H1 (cell line): ENCODE data around the gene COL11A1. TPM values are rescaled to one million over a fixed set of nuclear protein-coding genes. Genes with fewer than 3 reads are reported as not detected.

Source experiments
- CTCF ChIA-PET: fragments of 300-600 bp; sonication (Branson Sonifier 250); formaldehyde crosslinking; loops from one replicate; lab custom pipeline; 2021; ENCODE audit not compliant: partially characterized antibody; lab: Charles Lee
- POLR2A ChIA-PET: fragments of 300-600 bp; sonication (Branson Sonifier 250); formaldehyde crosslinking; loops from one replicate; lab custom pipeline; 2021; ENCODE audit warnings: inconsistent platforms; ENCODE audit not compliant: partially characterized antibody; lab: Charles Lee
- DNase-seq, 2 experiments: peaks; one replicate each; pipeline versions ENCODE4 v3.0.0 to v3.0.0-alpha.2; 2010 to 2022; ENCODE audit warnings: low spot score in 2 of 2, low read depth in 1 of 2, mixed read lengths in 1 of 2
- FAIRE-seq: peaks from 2 replicates; lab custom pipeline; 2011; peaks lifted over from hg19 to GRCh38; lab: Jason Lieb, UNC
- H2AFZ ChIP-seq: 2 replicates; pipeline ENCODE4 v1.8.1; 2012; ENCODE audit warnings: low read length, inconsistent platforms
- H2AK5ac ChIP-seq: 2 replicates; pipeline ENCODE4 v1.6.1; 2013; ENCODE audit warnings: low read depth, low read length
- H2BK120ac ChIP-seq: replicated peaks from 2 replicates; pipeline ENCODE3; 2013; ENCODE audit warnings: low read depth, low read length, inconsistent platforms
- H2BK12ac ChIP-seq: 2 replicates; pipeline ENCODE4 v1.6.1; 2013; ENCODE audit warnings: low read depth, low read length
- H2BK15ac ChIP-seq: 2 replicates; pipeline ENCODE4 v1.6.1; 2013; ENCODE audit warnings: low read length
- H2BK20ac ChIP-seq: 2 replicates; pipeline ENCODE4 v1.6.1; 2013; ENCODE audit warnings: low read length
- H2BK5ac ChIP-seq: 2 replicates; pipeline ENCODE4 v1.6.1; 2013; ENCODE audit warnings: low read depth, low read length
- H3K14ac ChIP-seq: 2 replicates; pipeline ENCODE4 v1.6.1; 2013; ENCODE audit warnings: inconsistent platforms; ENCODE audit not compliant: insufficient read length
- H3K18ac ChIP-seq: 2 replicates; pipeline ENCODE4 v1.6.1; 2013; ENCODE audit warnings: low read length; ENCODE audit errors: extremely low read depth
- H3K23ac ChIP-seq: 2 replicates; pipeline ENCODE4 v1.6.1; 2013; ENCODE audit warnings: inconsistent platforms; ENCODE audit not compliant: insufficient read length
- H3K23me2 ChIP-seq: 2 replicates; pipeline ENCODE4 v1.6.1; 2013; ENCODE audit warnings: low read depth, low read length
- H3K27ac ChIP-seq: 2 replicates; pipeline ENCODE4 v1.6.1; 2011; ENCODE audit warnings: low read depth, low read length, inconsistent platforms
- H3K27me3 ChIP-seq, 4 experiments: replicated peaks in 1 of 4; 1 replicate in 1 of 4; 2 replicates in 3 of 4; pipeline versions ENCODE4 v1.6.1 to v1.8.1; 2011 to 2013; ENCODE audit warnings: low read length in 3 of 4, mild to moderate bottlenecking in 3 of 4, inconsistent platforms in 2 of 4, mixed read lengths in 2 of 4, moderate library complexity in 1 of 4; ENCODE audit not compliant: control insufficient read depth in 3 of 4, insufficient read depth in 3 of 4; ENCODE audit errors: extremely low read depth in 1 of 4
- H3K36me3 ChIP-seq, 4 experiments: 2 replicates each; pipeline versions ENCODE4 v1.6.1 to v1.8.1; 2011 to 2013; ENCODE audit warnings: mild to moderate bottlenecking in 4 of 4, low read length in 3 of 4, moderate library complexity in 2 of 4, control low read depth in 1 of 4, inconsistent platforms in 1 of 4; ENCODE audit not compliant: insufficient read depth in 4 of 4, control insufficient read depth in 2 of 4
- H3K4ac ChIP-seq: replicated peaks from 2 replicates; pipeline ENCODE3; 2013; ENCODE audit warnings: low read length, low read depth, mixed read lengths, inconsistent platforms; ENCODE audit not compliant: insufficient read length
- H3K4me1 ChIP-seq, 4 experiments: replicated peaks in 1 of 4; 1 replicate in 1 of 4; 2 replicates in 3 of 4; pipeline versions ENCODE4 v1.6.1 to v1.8.1; 2011 to 2013; ENCODE audit warnings: low read length in 3 of 4, inconsistent platforms in 2 of 4, mixed read lengths in 1 of 4; ENCODE audit not compliant: insufficient read depth in 4 of 4, control insufficient read depth in 3 of 4
- H3K4me2 ChIP-seq, 2 experiments: 2 replicates each; pipeline versions ENCODE4 v1.6.1 to v1.8.1; 2011 to 2013; ENCODE audit warnings: low read depth in 2 of 2, low read length in 2 of 2, control low read depth in 1 of 2, inconsistent platforms in 1 of 2, mild to moderate bottlenecking in 1 of 2; ENCODE audit not compliant: insufficient read depth in 1 of 2
- H3K4me3 ChIP-seq, 4 experiments: fragments of 200-600, 300-600 bp in 1 of 4; sonication (generic), shearing (Covaris generic), sonication (Bioruptor Twin) in 1 of 4; 2 replicates each; pipeline versions ENCODE4 v1.5.1 to v1.8.1; 2011 to 2016; ENCODE audit warnings: low read length in 4 of 4, low read depth in 3 of 4, control low read depth in 2 of 4, inconsistent platforms in 2 of 4, mild to moderate bottlenecking in 2 of 4, mixed read lengths in 1 of 4, moderate library complexity in 1 of 4; ENCODE audit not compliant: insufficient read depth in 2 of 4; ENCODE audit errors: extremely low read depth in 1 of 4
- H3K56ac ChIP-seq: replicated peaks from 2 replicates; pipeline ENCODE3; 2013; ENCODE audit warnings: low read depth, mild to moderate bottlenecking, mixed read lengths, low read length, inconsistent platforms; ENCODE audit not compliant: insufficient read length
- H3K79me1 ChIP-seq: 2 replicates; pipeline ENCODE4 v1.6.1; 2013; ENCODE audit warnings: low read depth, low read length, control low read depth
- H3K79me2 ChIP-seq, 2 experiments: 2 replicates each; pipeline versions ENCODE4 v1.6.1 to v1.8.1; 2012 to 2013; ENCODE audit warnings: low read length in 2 of 2, mild to moderate bottlenecking in 2 of 2, inconsistent platforms in 1 of 2; ENCODE audit not compliant: insufficient read depth in 2 of 2, control insufficient read depth in 1 of 2
- H3K9ac ChIP-seq, 4 experiments: replicated peaks in 1 of 4; 1 replicate in 1 of 4; 2 replicates in 3 of 4; pipeline versions ENCODE4 v1.6.1 to v1.8.1; 2011 to 2013; ENCODE audit warnings: low read depth in 3 of 4, low read length in 3 of 4, control low read depth in 2 of 4, mild to moderate bottlenecking in 2 of 4, moderate library complexity in 2 of 4, inconsistent platforms in 1 of 4; ENCODE audit errors: extremely low read depth in 1 of 4
- H3K9me3 ChIP-seq, 2 experiments: 2 replicates each; pipeline versions ENCODE4 v1.6.1 to v1.8.1; 2012 to 2013; ENCODE audit warnings: mild to moderate bottlenecking in 2 of 2, moderate library complexity in 2 of 2, control low read depth in 1 of 2, inconsistent platforms in 1 of 2, low read depth in 1 of 2, low read length in 1 of 2, mixed read lengths in 1 of 2; ENCODE audit not compliant: insufficient read depth in 2 of 2
- H4K20me1 ChIP-seq, 2 experiments: replicated peaks in 1 of 2; 2 replicates each; pipeline versions ENCODE3 to v1.8.1; 2011 to 2013; ENCODE audit warnings: inconsistent platforms in 2 of 2, low read length in 2 of 2, mild to moderate bottlenecking in 1 of 2; ENCODE audit not compliant: insufficient read depth in 2 of 2, control insufficient read depth in 1 of 2
- H4K5ac ChIP-seq: 2 replicates; pipeline ENCODE4 v1.6.1; 2013; ENCODE audit warnings: low read length, low read depth, mixed read lengths, inconsistent platforms; ENCODE audit not compliant: insufficient read length
- H4K8ac ChIP-seq: 2 replicates; pipeline ENCODE4 v1.8.0; 2013; ENCODE audit warnings: mild to moderate bottlenecking, moderate library complexity, low read length, inconsistent platforms; ENCODE audit not compliant: insufficient read depth; ENCODE audit errors: extremely low read depth
- H4K91ac ChIP-seq: replicated peaks from 2 replicates; pipeline ENCODE3; 2013; ENCODE audit warnings: low read length, mixed read lengths, inconsistent platforms; ENCODE audit not compliant: insufficient read length
- BACH1 ChIP-seq: IDR thresholded peaks from 2 replicates; pipeline ENCODE4 v1.6.1; 2012; ENCODE audit warnings: low read length, improper control_type of control experiment
- PHF8 ChIP-seq: fragments of 200-600 bp; sonication (generic); conservative IDR thresholded peaks from 2 replicates; pipeline ENCODE4 v1.7.1; 2012; ENCODE audit warnings: low read depth, mild to moderate bottlenecking, inconsistent platforms, low read length, moderate library complexity
- WGBS, 2 experiments: shearing (Covaris generic) in 1 of 2; methylation state at CpG; one replicate each; pipeline versions ENCODE4 v1.1.6 to v1.1.7; 2013 to 2015; ENCODE audit warnings: low lambda C conversion rate in 2 of 2, mixed read lengths in 2 of 2, inconsistent platforms in 1 of 2, low coverage in 1 of 2, missing lambda C conversion rate in 1 of 2; ENCODE audit not compliant: insufficient replicate concordance in 2 of 2, insufficient coverage in 1 of 2, insufficient read length in 1 of 2; ENCODE audit errors: extremely low coverage in 1 of 2, missing lambda C conversion rate in 1 of 2; 5-methylcytosine and 5-hydroxymethylcytosine counted together
- polyA plus RNA-seq, 7 experiments: library from polyadenylated mRNA; depleted of rRNA in 3 of 7; stranded (reverse) in 5 of 7; unstranded in 2 of 7; fragments of >200 nt in 5 of 7; fragments of 200-250 nt in 2 of 7; gene quantifications; 1 replicate in 5 of 7; 2 replicates in 1 of 7; 4 replicates in 1 of 7; pipeline versions ENCODE4 v1.2.1 to v1.2.3, GENCODE V29; 2011 to 2013; ENCODE audit warnings: missing spikeins in 2 of 7, mixed read lengths in 2 of 7
- total RNA-seq: library from RNA; stranded (reverse); fragmentation: NEBNext Ultra II Directional; extraction: Animal tissue kit (Norgen Biotek cat#: 25700); gene quantifications from 2 replicates; pipeline ENCODE4 v1.2.1, GENCODE V29; 2021

Gene COL11A1
- total and polyA plus RNA-seq, 2 of the 8 experiments (the other 6 are each of a cell fraction or from before 2014, with no cell fraction given) = 4.0 to 27.9 TPM

DNA sequence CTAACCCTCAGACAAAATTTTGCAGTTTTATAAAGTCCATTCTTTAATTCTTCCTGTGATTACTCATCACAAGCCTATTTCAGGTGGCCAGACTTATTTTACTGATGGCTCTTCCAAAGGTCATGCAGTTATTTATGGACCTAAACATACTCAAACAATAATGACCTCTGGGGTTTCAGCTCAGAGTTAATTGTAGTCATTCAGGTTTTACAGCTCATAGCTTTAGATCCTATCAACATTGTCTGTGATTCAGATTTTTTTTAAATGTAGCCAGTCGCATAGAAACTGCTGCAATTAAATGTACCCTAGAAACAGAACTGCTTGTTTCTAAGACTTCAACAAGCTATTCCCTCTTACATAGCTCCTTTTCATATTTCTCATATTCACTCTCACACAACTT is 270.8 kb downstream of the COL11A1 start:
- no peak overlapping the region for H2BK120ac ChIP-seq
- no peak overlapping the region for H4K91ac ChIP-seq
- CTCF ChIA-PET = interaction anchor here (1.3 kb wide), 1 partner anchor 21 kb away, joined by 3 read pairs; no protein-coding TSS in a partner anchor
- no peaks in the 10 kb centered on the region for H4K20me1 ChIP-seq
- H3K4ac ChIP-seq = no peak overlapping the region
- H3K9ac ChIP-seq = no peak overlapping the region
- no peak overlapping the region for H2AFZ ChIP-seq
- no peak overlapping the region for H2BK12ac ChIP-seq
- H3K79me1 ChIP-seq = no peaks in the 10 kb centered on the region
- no peak overlapping the region for H2BK15ac ChIP-seq
- H3K23ac ChIP-seq = no peak overlapping the region
- H3K79me2 ChIP-seq = no peaks in the 10 kb centered on the region
- no peak overlapping the region for H2AK5ac ChIP-seq
- POLR2A ChIA-PET = no interaction called here
- H3K9me3 ChIP-seq = peaks cover 0 to 4% of the 10 kb centered on the region in 2 experiments; a peak in 2 of 4 replicates
- no peaks in the 10 kb centered on the region for H3K36me3 ChIP-seq
- no peak overlapping the region for H2BK20ac ChIP-seq
- no peak overlapping the region for H3K4me2 ChIP-seq
- no peaks in the 10 kb centered on the region for H3K4me1 ChIP-seq
- no peak for DNase-seq
- no peak overlapping the region for H3K56ac ChIP-seq
- H3K4me3 ChIP-seq = no peak overlapping the region
- no peak overlapping the region for H4K8ac ChIP-seq
- FAIRE-seq = no peak
- no peak overlapping the region for H4K5ac ChIP-seq
- H3K18ac ChIP-seq = no peak overlapping the region
- H3K27me3 ChIP-seq = no peaks in the 10 kb centered on the region
- no peak overlapping the region for H3K27ac ChIP-seq
- H3K23me2 ChIP-seq = no peaks in the 10 kb centered on the region
- no peak overlapping the region for H2BK5ac ChIP-seq
- TF ChIP-seq PHF8 = no peak
- TF ChIP-seq BACH1 = no peak
- no peak overlapping the region for H3K14ac ChIP-seq
- WGBS, 2 experiments = 100% methylated on average over 1 of the region's 1 CpG; no CpG with 5 or more reads in 1 of the 2 experiments
